DND-41 (cell line): Measurements from ENCODE around the gene DTNB.

Experiments used
- CTCF ChIP-seq: IDR thresholded peaks from 2 replicates; pipeline ENCODE4 v1.5.1; 2012; ENCODE audit warnings: borderline replicate concordance, low read length, moderate library complexity, mild to moderate bottlenecking; ENCODE audit not compliant: poor library complexity, severe bottlenecking; ENCODE audit errors: extremely low read depth
- EZH2 ChIP-seq: IDR thresholded peaks from 3 replicates; pipeline ENCODE4 v1.6.1; 2012; ENCODE audit warnings: borderline replicate concordance, low read depth, mild to moderate bottlenecking, moderate library complexity, low read length, inconsistent platforms; ENCODE audit not compliant: severe bottlenecking

- no peak for TF ChIP-seq EZH2
- no peak for TF ChIP-seq CTCF
Observed at GRCh38 chr2:25544445-25544844, 128.9 kb downstream of the DTNB start.
